Measurements from ENCODE around the gene AGPAT4. TPM values are rescaled to one million over a fixed set of nuclear protein-coding genes. Genes with fewer than 3 reads are reported as not detected.
"Not testable (repeated sequence)": the region's sequence is repeated elsewhere in the genome, so short reads cannot be mapped to it uniquely, and the experiment has no call there.

The AGPAT4 gene
- total RNA-seq, 1 donor from 2014 or later: 2.2 TPM

DNA sequence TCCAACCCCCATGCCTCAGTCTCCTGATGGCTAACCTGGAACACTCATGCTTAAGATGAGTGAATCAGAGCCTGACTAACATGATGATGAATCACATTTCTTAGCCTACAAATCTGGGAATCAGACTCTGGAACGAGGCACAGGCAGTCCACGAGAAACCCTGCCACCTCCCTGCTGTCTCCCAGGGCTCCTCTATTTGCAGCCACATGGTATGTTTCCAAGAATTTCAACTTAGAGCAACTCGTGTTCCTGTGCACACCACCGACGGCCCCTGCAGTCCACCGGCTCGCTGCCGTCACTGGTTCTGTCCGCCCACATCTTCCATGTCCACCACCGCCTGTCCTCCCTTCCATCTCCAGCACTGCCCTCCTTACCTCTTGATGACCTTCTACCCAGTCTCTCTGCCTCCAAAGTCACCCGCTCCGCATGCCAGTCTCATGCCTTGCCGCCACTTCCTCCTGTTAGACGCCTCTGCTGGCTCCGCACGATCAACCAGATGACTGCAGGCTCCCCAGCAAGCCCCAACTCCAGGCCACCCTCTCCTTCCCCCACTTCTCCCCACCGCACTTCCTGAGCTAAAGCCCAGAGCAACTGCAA lies 87.6 kb downstream of the AGPAT4 start:
- Histone ChIP-seq H3K36me3 (no peaks in the 10 kb centered on the region), H3K9me3 (replicated peaks) (no peaks in the 10 kb centered on the region), H3K4me1 (no peaks in the 10 kb centered on the region), H3K27me3 (ENCODE audit: low read depth) (no peaks in the 10 kb centered on the region), H3K27ac (replicated peaks) (no peak overlapping the region), H3K4me3 (no peak overlapping the region)
- intact Hi-C loops (cut with micrococcal nuclease): no loop called here
- TF ChIP-seq, protein P1, sequence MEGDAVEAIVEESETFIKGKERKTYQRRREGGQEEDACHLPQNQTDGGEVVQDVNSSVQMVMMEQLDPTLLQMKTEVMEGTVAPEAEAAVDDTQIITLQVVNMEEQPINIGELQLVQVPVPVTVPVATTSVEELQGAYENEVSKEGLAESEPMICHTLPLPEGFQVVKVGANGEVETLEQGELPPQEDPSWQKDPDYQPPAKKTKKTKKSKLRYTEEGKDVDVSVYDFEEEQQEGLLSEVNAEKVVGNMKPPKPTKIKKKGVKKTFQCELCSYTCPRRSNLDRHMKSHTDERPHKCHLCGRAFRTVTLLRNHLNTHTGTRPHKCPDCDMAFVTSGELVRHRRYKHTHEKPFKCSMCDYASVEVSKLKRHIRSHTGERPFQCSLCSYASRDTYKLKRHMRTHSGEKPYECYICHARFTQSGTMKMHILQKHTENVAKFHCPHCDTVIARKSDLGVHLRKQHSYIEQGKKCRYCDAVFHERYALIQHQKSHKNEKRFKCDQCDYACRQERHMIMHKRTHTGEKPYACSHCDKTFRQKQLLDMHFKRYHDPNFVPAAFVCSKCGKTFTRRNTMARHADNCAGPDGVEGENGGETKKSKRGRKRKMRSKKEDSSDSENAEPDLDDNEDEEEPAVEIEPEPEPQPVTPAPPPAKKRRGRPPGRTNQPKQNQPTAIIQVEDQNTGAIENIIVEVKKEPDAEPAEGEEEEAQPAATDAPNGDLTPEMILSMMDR (IDR thresholded peaks at IDR 0.05; ENCODE audit: borderline replicate concordance): no peak
- DNase-seq: no peak

DNA sequence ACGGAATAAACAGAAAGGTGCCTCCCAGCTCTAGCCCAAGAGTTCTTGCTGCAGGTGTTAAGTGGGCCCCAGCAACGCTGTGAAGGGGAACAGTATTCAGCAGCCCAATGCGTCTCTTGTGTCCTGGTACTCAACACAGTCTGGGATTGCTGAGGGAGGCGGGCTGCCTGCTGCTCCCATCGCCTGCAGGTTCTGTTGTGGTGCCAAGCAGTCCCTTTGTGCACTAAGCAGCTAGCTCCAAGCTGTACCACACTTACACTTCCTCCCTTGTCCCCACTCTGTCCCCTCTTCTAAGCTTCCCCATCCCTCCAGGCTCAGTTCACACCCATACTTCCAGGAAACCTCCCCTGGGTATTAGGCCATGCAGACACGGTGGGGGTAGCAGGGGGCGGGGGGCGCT lies 92.7 kb downstream of the AGPAT4 start:
- no peak for DNase-seq
- intact Hi-C loops (cut with micrococcal nuclease): no loop called here
- H3K4me3 ChIP-seq: no peak overlapping the region
- no peaks in the 10 kb centered on the region for H3K27me3 ChIP-seq (ENCODE audit: low read depth)
- no peaks in the 10 kb centered on the region for H3K36me3 ChIP-seq
- H3K27ac ChIP-seq (replicated peaks): no peak overlapping the region
- peaks cover 29% of the 10 kb centered on the region for H3K9me3 ChIP-seq (replicated peaks)
- no peaks in the 10 kb centered on the region for H3K4me1 ChIP-seq
- TF ChIP-seq, protein P1 (IDR thresholded peaks at IDR 0.05; ENCODE audit: borderline replicate concordance): no peak

DNA sequence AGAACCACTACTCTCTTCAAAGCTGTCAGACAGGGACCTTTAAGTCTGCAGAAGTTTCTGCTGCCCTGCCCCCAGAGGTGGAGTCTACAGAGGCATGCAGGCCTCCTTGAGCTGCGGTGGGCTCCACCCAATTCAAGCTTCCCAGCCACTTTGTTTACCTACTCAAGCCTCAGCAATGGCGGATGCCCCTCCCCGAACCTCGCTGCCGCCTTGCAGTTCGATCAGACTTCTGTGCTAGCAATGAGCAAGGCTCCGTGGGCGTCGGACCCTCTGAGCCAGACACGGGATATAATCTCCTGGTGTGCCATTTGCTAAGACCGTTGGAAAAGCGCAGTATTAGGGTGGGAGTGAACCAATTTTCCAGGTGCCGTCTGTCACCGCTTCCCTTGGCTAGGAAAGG lies 95.7 kb downstream of the AGPAT4 start:
- peaks cover 35% of the 10 kb centered on the region for H3K9me3 ChIP-seq (replicated peaks)
- intact Hi-C loops (cut with micrococcal nuclease); H3K4me3 ChIP-seq: not testable (repeated sequence)

DNA sequence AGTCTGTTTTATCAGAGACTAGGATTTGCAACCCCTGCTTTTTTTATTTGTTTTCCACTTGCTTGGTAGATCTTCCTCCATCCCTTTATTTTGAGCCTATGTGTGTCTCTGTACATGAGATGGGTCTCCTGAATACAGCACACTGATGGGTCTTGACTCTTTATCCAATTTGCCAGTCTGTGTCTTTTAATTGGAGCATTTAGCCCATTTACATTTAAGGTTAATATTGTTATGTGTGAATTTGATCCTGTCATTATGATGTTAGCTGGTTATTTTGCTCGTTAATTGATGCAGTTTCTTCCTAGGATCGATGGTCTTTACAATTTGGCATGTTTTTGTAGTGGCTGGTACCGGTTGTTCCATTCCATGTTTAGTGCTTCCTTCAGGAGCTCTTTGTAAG lies 97.4 kb downstream of the AGPAT4 start:
- intact Hi-C loops (cut with micrococcal nuclease); H3K27ac ChIP-seq (replicated peaks); H3K36me3 ChIP-seq: not testable (repeated sequence)

More for the DNA sequence above, 95.7 kb downstream of the AGPAT4 start:
- H3K27me3 ChIP-seq (ENCODE audit: low read depth); H3K27ac ChIP-seq (replicated peaks); H3K36me3 ChIP-seq; DNase-seq; H3K4me1 ChIP-seq: not testable (repeated sequence)

DNA sequence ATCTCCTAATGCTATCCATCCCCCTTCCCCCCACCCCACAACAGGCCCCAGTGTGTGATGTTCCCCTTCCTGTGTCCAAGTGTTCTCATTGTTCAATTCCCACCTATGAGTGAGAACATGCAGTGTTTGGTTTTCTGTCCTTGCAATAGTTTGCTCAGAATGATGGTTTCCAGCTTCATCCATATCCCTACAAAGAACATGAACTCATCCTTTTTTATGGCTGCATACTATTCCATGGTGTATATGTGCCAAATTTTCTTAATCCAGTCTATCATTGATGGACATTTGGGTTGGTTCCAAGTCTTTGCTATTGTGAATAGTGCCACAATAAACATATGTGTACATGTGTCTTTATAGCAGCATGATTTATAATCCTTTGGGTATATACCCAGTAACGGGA lies 101.1 kb downstream of the AGPAT4 start:
- H3K36me3 ChIP-seq; DNase-seq; H3K4me1 ChIP-seq; H3K27ac ChIP-seq (replicated peaks); H3K27me3 ChIP-seq (ENCODE audit: low read depth); intact Hi-C loops (cut with micrococcal nuclease); H3K4me3 ChIP-seq: not testable (repeated sequence)
- peaks cover 37% of the 10 kb centered on the region for H3K9me3 ChIP-seq (replicated peaks)

More for the DNA sequence above, 97.4 kb downstream of the AGPAT4 start:
- not testable (repeated sequence) for H3K27me3 ChIP-seq (ENCODE audit: low read depth); H3K4me3 ChIP-seq; DNase-seq; H3K4me1 ChIP-seq
- H3K9me3 ChIP-seq (replicated peaks): peaks cover 48% of the 10 kb centered on the region

DNA sequence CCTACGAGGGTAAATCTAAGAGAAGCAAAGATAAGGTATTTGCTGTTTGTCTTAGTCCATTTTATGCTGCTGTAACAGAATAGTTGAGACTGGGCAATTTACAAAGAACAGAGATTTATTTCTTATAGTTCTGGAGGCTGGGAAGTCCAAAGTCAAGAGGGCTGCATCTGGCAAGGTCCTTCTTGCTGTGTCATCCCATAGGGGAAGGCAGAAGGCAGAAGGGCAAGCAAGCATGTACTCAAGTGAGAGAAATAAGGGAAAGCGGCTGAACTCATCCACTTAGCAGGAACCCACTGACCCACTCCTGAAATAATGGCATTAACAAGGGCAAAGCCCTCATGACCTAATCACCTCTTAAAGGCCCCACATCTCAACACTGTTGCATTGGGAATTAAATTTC lies 102.7 kb downstream of the AGPAT4 start:
- no peak for DNase-seq
- H3K4me3 ChIP-seq: no peak overlapping the region
- no peak overlapping the region for H3K27ac ChIP-seq (replicated peaks)
- TF ChIP-seq, protein P1 (IDR thresholded peaks at IDR 0.05; ENCODE audit: borderline replicate concordance): no peak
- no peaks in the 10 kb centered on the region for H3K36me3 ChIP-seq
- no peaks in the 10 kb centered on the region for H3K27me3 ChIP-seq (ENCODE audit: low read depth)
- H3K4me1 ChIP-seq: no peaks in the 10 kb centered on the region
- peaks cover 25% of the 10 kb centered on the region for H3K9me3 ChIP-seq (replicated peaks)
- intact Hi-C loops (cut with micrococcal nuclease): no loop called here

DNA sequence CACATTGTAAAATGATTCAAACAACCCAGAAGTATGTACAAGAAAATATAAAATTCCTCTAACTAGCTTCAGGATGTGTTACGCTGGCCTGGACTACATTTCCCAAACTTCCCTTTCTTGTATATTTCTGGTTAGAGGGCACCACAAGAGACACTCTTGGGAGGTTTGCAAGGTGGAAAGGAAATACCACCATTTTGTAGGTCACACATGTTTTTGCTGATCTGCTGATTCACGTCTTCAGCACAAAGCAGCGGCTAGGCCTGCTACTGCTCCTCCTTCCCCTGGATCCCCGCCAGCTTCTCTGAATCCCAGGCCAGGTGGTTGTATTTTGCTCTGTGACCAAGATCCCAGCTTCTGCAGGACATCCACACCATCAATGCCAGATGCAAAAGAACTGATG lies 104.2 kb downstream of the AGPAT4 start:
- intact Hi-C loops (cut with micrococcal nuclease): no loop called here

More for the DNA sequence above, 104.2 kb downstream of the AGPAT4 start:
- no peak overlapping the region for H3K4me3 ChIP-seq
- H3K9me3 ChIP-seq (replicated peaks): peaks cover 25% of the 10 kb centered on the region
- no peaks in the 10 kb centered on the region for H3K27me3 ChIP-seq (ENCODE audit: low read depth)
- DNase-seq: no peak
- TF ChIP-seq, protein P1 (IDR thresholded peaks at IDR 0.05; ENCODE audit: borderline replicate concordance): no peak
- no peaks in the 10 kb centered on the region for H3K4me1 ChIP-seq
- H3K36me3 ChIP-seq: peaks cover 3% of the 10 kb centered on the region
- H3K27ac ChIP-seq (replicated peaks): no peak overlapping the region
